PFSK-1 (cell line): ENCODE measurements around the gene ABCA7.

Source experiments
- POLR2AphosphoS5 ChIP-seq: IDR thresholded peaks from 2 replicates; pipeline ENCODE4 v1.6.1; 2012; ENCODE audit warnings: low read depth, mild to moderate bottlenecking, control low read depth, low read length, moderate library complexity
- REST ChIP-seq, 2 experiments: IDR thresholded peaks; 2 replicates each; pipeline versions ENCODE4 v1.6.1 to v1.8.0; 2011 to 2012; ENCODE audit warnings: low read depth in 2 of 2, low read length in 2 of 2, control low read depth in 1 of 2, inconsistent platforms in 1 of 2, mild to moderate bottlenecking in 1 of 2, moderate library complexity in 1 of 2; ENCODE audit not compliant: insufficient read depth in 1 of 2
- SIN3A ChIP-seq: IDR thresholded peaks from 2 replicates; pipeline ENCODE4 v1.6.1; 2012; ENCODE audit warnings: mild to moderate bottlenecking, low read length, moderate library complexity, borderline replicate concordance; ENCODE audit not compliant: insufficient read depth
- TAF1 ChIP-seq: IDR thresholded peaks from 2 replicates; pipeline ENCODE4 v1.6.1; 2012; ENCODE audit warnings: low read length, control low read depth, borderline replicate concordance; ENCODE audit not compliant: insufficient read depth

- TF ChIP-seq POLR2AphosphoS5 (no peak), REST (IDR thresholded peaks at IDR 0.05; ENCODE audit: insufficient read depth in 1 of 2, low read depth in 2 of 2, low read length in 2 of 2) (no peak), TAF1 (no peak), SIN3A (no peak)
These were observed 7.2 kb downstream of the ABCA7 start for GRCh38 chr19:1046836-1047695.
